ENCODE measurements around the gene PLEKHA4.

DNA sequence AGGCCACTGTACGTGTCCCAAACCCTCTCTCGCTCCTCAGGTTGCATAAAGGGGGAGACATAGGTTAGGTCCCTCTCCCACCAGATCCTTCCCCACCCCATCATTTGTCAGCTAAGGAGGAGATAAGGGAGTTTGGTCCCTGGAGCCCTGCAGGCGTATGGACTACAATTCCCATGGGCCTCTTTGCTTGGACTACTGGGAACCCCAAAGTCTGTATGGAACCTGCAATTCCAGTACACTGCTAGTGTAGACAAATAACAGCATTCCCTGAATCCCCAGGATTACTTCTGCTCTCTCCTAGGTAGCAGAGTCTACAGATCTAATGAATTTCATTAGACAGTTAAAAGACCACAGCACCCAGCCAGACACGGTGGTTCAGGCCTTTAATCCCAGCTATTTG is 16.1 kb downstream of the PLEKHA4 start:
- TF ChIP-seq POLR2AphosphoS5 (IDR thresholded peaks at IDR 0.05; ENCODE audit: low read depth, low read length) (no peak), SIN3A (IDR thresholded peaks at IDR 0.05; ENCODE audit: borderline replicate concordance, insufficient read depth, low read length) (no peak), TAF1 (IDR thresholded peaks at IDR 0.05; ENCODE audit: borderline replicate concordance, insufficient read depth, low read length) (no peak)
- TF ChIP-seq, protein P1, sequence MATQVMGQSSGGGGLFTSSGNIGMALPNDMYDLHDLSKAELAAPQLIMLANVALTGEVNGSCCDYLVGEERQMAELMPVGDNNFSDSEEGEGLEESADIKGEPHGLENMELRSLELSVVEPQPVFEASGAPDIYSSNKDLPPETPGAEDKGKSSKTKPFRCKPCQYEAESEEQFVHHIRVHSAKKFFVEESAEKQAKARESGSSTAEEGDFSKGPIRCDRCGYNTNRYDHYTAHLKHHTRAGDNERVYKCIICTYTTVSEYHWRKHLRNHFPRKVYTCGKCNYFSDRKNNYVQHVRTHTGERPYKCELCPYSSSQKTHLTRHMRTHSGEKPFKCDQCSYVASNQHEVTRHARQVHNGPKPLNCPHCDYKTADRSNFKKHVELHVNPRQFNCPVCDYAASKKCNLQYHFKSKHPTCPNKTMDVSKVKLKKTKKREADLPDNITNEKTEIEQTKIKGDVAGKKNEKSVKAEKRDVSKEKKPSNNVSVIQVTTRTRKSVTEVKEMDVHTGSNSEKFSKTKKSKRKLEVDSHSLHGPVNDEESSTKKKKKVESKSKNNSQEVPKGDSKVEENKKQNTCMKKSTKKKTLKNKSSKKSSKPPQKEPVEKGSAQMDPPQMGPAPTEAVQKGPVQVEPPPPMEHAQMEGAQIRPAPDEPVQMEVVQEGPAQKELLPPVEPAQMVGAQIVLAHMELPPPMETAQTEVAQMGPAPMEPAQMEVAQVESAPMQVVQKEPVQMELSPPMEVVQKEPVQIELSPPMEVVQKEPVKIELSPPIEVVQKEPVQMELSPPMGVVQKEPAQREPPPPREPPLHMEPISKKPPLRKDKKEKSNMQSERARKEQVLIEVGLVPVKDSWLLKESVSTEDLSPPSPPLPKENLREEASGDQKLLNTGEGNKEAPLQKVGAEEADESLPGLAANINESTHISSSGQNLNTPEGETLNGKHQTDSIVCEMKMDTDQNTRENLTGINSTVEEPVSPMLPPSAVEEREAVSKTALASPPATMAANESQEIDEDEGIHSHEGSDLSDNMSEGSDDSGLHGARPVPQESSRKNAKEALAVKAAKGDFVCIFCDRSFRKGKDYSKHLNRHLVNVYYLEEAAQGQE (IDR thresholded peaks at IDR 0.05; ENCODE audit: insufficient read depth in 1 of 2, low read depth in 2 of 2, low read length in 2 of 2) = no peak

All from PFSK-1 (cell line).